Lung (tissue), 12 donors: Measurements from ENCODE around the gene ATP13A4. TPM values are rescaled to one million over a fixed set of nuclear protein-coding genes. Genes with fewer than 3 reads are reported as not detected.

Experiments
- ATAC-seq: fragments of 200-7000 bp; cut with Tn5 transposase; one replicate; pipeline ENCODE4 v1.9.1; 2020; ENCODE audit warnings: moderate number of reproducible peaks; ENCODE audit not compliant: insufficient read depth, low FRiP score
- DNase-seq, 3 donors: peaks; one replicate each; pipeline ENCODE4 v3.0.0-alpha.2; 2013 to 2017
- H3K27ac ChIP-seq, 2 donors: one replicate each; pipeline ENCODE4 v1.5.1; 2013; ENCODE audit warnings: mild to moderate bottlenecking in 2 of 2, moderate library complexity in 2 of 2, control low read depth in 1 of 2, inconsistent platforms in 1 of 2, low read depth in 1 of 2, low read length in 1 of 2
- H3K27me3 ChIP-seq, 3 donors: one replicate each; pipeline ENCODE4 v1.5.1; 2013; ENCODE audit warnings: low read length in 2 of 3; ENCODE audit not compliant: control insufficient read depth in 3 of 3, insufficient read depth in 3 of 3
- H3K36me3 ChIP-seq, 4 donors: one replicate each; pipeline ENCODE4 v1.5.1; 2013; ENCODE audit warnings: low read length in 4 of 4, mild to moderate bottlenecking in 1 of 4, moderate library complexity in 1 of 4; ENCODE audit not compliant: control insufficient read depth in 4 of 4, insufficient read depth in 4 of 4
- H3K4me1 ChIP-seq, 5 donors: one replicate each; pipeline ENCODE4 v1.5.1; 2013; ENCODE audit warnings: low read length in 5 of 5, mild to moderate bottlenecking in 2 of 5, moderate library complexity in 1 of 5; ENCODE audit not compliant: control insufficient read depth in 5 of 5, insufficient read depth in 5 of 5
- H3K4me3 ChIP-seq: one replicate; pipeline ENCODE4 v1.5.1; 2013; ENCODE audit warnings: mild to moderate bottlenecking, control low read depth, moderate library complexity
- H3K9ac ChIP-seq, 2 donors: one replicate each; pipeline ENCODE4 v1.5.1; 2013; ENCODE audit warnings: low read length in 2 of 2, control low read depth in 1 of 2; ENCODE audit not compliant: insufficient read depth in 1 of 2
- H3K9me3 ChIP-seq, 4 donors: one replicate each; pipeline ENCODE4 v1.5.1; 2013; ENCODE audit warnings: low read length in 3 of 4, mild to moderate bottlenecking in 1 of 4, moderate library complexity in 1 of 4; ENCODE audit not compliant: control insufficient read depth in 4 of 4, insufficient read depth in 3 of 4
- WGBS, 2 donors: extraction: QIAGEN DNeasy Blood & Tissue Kit; methylation state at CpG; one replicate each; pipeline ENCODE4 v1.1.7; 2013; 5-methylcytosine and 5-hydroxymethylcytosine counted together
- polyA plus RNA-seq, 2 donors: library from polyadenylated mRNA; stranded (reverse); fragments of 200-250 nt; gene quantifications; one replicate each; pipeline ENCODE4 v1.2.1, GENCODE V29; 2013
- total RNA-seq, 2 donors: library from RNA; depleted of rRNA in 1 of 2; stranded (reverse); fragments of >200 nt in 1 of 2; gene quantifications; one replicate each; pipeline ENCODE4 v1.2.1, GENCODE V29; 2014 to 2021
- TF ChIP-seq, protein P1 (sequence below): IDR thresholded peaks from 2 replicates; pipeline ENCODE4 v1.5.1; 2012; ENCODE audit warnings: mild to moderate bottlenecking; ENCODE audit errors: control extremely low read depth, extremely low read depth
- donor health status: control.
- donor health status: control.
- donor health status: Bipolar disorder and iron deficiency.
- donor health status: healthy.
- donor health status: DM: yes; HTN: yes; CAD: no.

Gene ATP13A4
- total and polyA plus RNA-seq, 4 donors = 25.5 to 202 (median 85.9) TPM

GRCh38 chr3:193389335-193389734, 165.4 kb downstream of the ATP13A4 start:
- Histone ChIP-seq H3K4me3 (no peak overlapping the region), H3K36me3 (no peaks in the 10 kb centered on the region), H3K27me3 (no peaks in the 10 kb centered on the region), H3K27ac (no peak overlapping the region), H3K9ac (no peak overlapping the region), H3K9me3 (no peaks in the 10 kb centered on the region), H3K4me1 (no peaks in the 10 kb centered on the region)
- TF ChIP-seq, protein P1, sequence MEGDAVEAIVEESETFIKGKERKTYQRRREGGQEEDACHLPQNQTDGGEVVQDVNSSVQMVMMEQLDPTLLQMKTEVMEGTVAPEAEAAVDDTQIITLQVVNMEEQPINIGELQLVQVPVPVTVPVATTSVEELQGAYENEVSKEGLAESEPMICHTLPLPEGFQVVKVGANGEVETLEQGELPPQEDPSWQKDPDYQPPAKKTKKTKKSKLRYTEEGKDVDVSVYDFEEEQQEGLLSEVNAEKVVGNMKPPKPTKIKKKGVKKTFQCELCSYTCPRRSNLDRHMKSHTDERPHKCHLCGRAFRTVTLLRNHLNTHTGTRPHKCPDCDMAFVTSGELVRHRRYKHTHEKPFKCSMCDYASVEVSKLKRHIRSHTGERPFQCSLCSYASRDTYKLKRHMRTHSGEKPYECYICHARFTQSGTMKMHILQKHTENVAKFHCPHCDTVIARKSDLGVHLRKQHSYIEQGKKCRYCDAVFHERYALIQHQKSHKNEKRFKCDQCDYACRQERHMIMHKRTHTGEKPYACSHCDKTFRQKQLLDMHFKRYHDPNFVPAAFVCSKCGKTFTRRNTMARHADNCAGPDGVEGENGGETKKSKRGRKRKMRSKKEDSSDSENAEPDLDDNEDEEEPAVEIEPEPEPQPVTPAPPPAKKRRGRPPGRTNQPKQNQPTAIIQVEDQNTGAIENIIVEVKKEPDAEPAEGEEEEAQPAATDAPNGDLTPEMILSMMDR = no peak
- ATAC-seq (no peak), DNase-seq (no peak)
- 75 to 79% methylated on average over 2 of the region's 2 CpGs for whole genome bisulfite sequencing, 2 donors

DNA sequence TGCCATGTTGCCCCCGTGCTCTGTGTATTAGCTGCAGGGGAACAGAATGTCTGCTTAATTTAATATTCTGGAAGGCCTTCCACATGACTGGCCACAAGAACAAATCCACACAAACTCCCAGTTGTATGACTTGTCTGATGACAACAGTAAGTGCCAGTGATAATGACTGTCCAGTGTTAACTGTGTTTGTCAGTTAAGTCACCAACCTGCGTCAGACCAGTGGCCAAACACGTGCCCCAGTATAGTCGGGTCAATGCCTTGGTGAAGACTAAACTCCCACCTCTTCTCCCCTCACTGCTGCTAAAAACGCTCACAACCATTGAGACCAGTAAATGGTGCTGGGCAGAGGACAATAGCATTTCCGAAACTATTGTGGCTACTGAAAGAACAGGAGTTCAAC, 166.3 kb downstream of the ATP13A4 start:
- Histone ChIP-seq H3K4me1 (no peaks in the 10 kb centered on the region), H3K27me3 (no peaks in the 10 kb centered on the region), H3K36me3 (no peaks in the 10 kb centered on the region), H3K9me3 (no peaks in the 10 kb centered on the region), H3K9ac (no peak overlapping the region), H3K27ac (no peak overlapping the region), H3K4me3 (no peak overlapping the region)
- ATAC-seq = no peak
- TF ChIP-seq, protein P1 = no peak
- 88 to 91% methylated on average over 6 of the region's 6 CpGs for WGBS, 2 donors
- no peak for DNase-seq

DNA sequence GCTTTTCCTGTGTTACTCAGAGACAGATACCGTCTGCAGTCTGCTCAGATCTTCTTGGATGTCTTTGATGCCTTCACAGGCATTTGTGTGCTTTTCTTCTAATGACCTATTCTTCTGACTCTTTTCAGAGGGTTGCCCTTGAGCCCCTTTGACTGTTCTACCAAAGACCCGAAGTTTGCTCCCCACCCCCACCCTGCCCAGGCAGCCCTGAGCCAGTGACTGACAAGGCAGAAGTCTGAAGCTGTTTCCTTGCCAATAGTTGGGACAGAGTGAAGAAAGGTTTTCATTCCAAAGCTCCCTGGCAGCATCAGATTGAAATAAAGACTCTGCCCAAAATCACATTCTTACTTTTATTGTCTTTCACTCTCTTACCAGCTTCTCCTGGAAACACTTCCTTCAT, 167.1 kb downstream of the ATP13A4 start:
- 42 to 68% methylated on average over 2 of the region's 2 CpGs for WGBS, 2 donors
- H3K4me1 ChIP-seq = no peaks in the 10 kb centered on the region
- TF ChIP-seq, protein P1 = no peak
- ATAC-seq (no peak), DNase-seq (no peak)
- no peaks in the 10 kb centered on the region for H3K27me3 ChIP-seq
- no peak overlapping the region for H3K9ac ChIP-seq
- no peak overlapping the region for H3K4me3 ChIP-seq
- H3K9me3 ChIP-seq = no peaks in the 10 kb centered on the region
- no peaks in the 10 kb centered on the region for H3K36me3 ChIP-seq
- no peak overlapping the region for H3K27ac ChIP-seq

GRCh38 chr3:193378706-193379105, 176.0 kb downstream of the ATP13A4 start, which contains the start of gene ATP13A5:
ATP13A5 (minus strand) TSS chr3:193378753; CDS start chr3:193378725, 28 bp downstream.
- Histone ChIP-seq H3K27ac (no peak within 1 kb of the TSS), H3K27me3 (no peaks in the 10 kb centered on the region), H3K4me1 (no peaks in the 10 kb centered on the region), H3K9ac (no peak within 1 kb of the TSS), H3K4me3 (no peak within 1 kb of the TSS), H3K36me3 (no peaks in the 10 kb centered on the region), H3K9me3 (peaks cover 0 to 2% (median 0%) of the 10 kb centered on the region in 4 donors)
- TF ChIP-seq, protein P1 = no peak
- DNase-seq = no peak
- WGBS, 2 donors = 60 to 67% methylated on average over 6 of the region's 6 CpGs
- ATAC-seq = no peak
